ENCODE data around the gene MSRB1. TPM values are rescaled to one million over a fixed set of nuclear protein-coding genes. Genes with fewer than 3 reads are reported as not detected.
A peak's percentile ranks its signal among the peaks of the same experiment; 100 is the strongest.

Gene MSRB1
- total and polyA plus RNA-seq, 9 of the 15 experiments (the other 6 are each of a cell fraction or from before 2014, with no cell fraction given): 5.4 to 33.7 (median 25.7) TPM

DNA sequence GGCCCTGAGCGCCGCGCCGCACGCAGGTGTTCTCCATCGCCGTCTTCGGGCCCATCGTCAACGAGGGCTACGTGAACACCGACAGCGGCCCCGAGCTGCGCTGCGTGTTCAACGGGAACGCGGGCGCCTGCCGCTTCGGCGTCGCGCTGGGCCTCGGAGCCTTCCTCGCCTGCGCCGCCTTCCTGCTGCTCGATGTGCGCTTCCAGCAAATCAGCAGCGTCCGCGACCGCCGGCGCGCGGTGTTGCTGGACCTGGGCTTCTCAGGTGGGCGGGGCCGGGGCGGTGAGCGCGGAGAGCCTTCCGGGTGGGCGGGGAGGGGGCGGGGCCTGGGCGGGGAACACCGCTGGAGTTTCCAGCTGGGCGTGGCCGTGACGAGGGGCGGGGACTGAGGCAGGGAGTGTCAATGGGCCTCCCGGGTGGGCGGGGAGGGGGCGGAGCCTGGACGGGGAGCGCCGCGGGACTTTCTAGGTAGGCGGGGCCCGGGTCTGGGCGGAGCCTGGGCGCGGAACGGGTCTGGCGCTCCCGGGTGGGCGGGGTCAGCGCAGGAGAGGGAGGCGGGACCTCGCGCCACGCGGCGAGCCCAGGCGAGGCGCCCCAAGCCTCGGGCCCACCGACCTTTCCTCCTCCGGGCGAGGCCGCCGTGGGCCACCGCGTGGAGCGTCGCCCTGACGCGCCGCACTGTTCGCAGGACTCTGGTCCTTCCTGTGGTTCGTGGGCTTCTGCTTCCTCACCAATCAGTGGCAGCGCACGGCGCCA is 49.1 kb upstream of the MSRB1 start (continued):
- TF ChIP-seq, protein P1, sequence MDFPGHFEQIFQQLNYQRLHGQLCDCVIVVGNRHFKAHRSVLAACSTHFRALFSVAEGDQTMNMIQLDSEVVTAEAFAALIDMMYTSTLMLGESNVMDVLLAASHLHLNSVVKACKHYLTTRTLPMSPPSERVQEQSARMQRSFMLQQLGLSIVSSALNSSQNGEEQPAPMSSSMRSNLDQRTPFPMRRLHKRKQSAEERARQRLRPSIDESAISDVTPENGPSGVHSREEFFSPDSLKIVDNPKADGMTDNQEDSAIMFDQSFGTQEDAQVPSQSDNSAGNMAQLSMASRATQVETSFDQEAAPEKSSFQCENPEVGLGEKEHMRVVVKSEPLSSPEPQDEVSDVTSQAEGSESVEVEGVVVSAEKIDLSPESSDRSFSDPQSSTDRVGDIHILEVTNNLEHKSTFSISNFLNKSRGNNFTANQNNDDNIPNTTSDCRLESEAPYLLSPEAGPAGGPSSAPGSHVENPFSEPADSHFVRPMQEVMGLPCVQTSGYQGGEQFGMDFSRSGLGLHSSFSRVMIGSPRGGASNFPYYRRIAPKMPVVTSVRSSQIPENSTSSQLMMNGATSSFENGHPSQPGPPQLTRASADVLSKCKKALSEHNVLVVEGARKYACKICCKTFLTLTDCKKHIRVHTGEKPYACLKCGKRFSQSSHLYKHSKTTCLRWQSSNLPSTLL (IDR thresholded peaks at IDR 0.05): no peak
- TF ChIP-seq, protein P2, sequence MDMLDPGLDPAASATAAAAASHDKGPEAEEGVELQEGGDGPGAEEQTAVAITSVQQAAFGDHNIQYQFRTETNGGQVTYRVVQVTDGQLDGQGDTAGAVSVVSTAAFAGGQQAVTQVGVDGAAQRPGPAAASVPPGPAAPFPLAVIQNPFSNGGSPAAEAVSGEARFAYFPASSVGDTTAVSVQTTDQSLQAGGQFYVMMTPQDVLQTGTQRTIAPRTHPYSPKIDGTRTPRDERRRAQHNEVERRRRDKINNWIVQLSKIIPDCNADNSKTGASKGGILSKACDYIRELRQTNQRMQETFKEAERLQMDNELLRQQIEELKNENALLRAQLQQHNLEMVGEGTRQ (CRISPR knock-in tag; IDR thresholded peaks at IDR 0.05): no peak
- no peak for TF ChIP-seq KDM4B (IDR thresholded peaks at IDR 0.05; ENCODE audit: borderline replicate concordance in 2 of 2, low read depth in 1 of 2)
- no peak for TF ChIP-seq TOE1 (IDR thresholded peaks at IDR 0.05; ENCODE audit: borderline replicate concordance)
- 0 out of 2 replicates have a peak, but pooled peaks have one; percentile 89 for TF ChIP-seq TOE1 (CRISPR knock-in tag; IDR thresholded peaks at IDR 0.05; ENCODE audit: borderline replicate concordance, low read depth)
- no peak for TF ChIP-seq ZNF408 (CRISPR knock-in tag; IDR thresholded peaks at IDR 0.05; ENCODE audit: low read depth)
- TF ChIP-seq ARNT (IDR thresholded peaks at IDR 0.05): no peak
- TF ChIP-seq, protein P3, sequence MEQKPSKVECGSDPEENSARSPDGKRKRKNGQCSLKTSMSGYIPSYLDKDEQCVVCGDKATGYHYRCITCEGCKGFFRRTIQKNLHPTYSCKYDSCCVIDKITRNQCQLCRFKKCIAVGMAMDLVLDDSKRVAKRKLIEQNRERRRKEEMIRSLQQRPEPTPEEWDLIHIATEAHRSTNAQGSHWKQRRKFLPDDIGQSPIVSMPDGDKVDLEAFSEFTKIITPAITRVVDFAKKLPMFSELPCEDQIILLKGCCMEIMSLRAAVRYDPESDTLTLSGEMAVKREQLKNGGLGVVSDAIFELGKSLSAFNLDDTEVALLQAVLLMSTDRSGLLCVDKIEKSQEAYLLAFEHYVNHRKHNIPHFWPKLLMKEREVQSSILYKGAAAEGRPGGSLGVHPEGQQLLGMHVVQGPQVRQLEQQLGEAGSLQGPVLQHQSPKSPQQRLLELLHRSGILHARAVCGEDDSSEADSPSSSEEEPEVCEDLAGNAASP (IDR thresholded peaks at IDR 0.05): no peak
- peak; percentile 84 for TF ChIP-seq E2F3 (CRISPR knock-in tag; IDR thresholded peaks at IDR 0.05)
- no peak for TF ChIP-seq SMARCC2 (IDR thresholded peaks at IDR 0.05; ENCODE audit: low read depth)
- TF ChIP-seq MEIS2 (IDR thresholded peaks at IDR 0.05; ENCODE audit: partially characterized antibody): no peak
- TF ChIP-seq, protein P4, sequence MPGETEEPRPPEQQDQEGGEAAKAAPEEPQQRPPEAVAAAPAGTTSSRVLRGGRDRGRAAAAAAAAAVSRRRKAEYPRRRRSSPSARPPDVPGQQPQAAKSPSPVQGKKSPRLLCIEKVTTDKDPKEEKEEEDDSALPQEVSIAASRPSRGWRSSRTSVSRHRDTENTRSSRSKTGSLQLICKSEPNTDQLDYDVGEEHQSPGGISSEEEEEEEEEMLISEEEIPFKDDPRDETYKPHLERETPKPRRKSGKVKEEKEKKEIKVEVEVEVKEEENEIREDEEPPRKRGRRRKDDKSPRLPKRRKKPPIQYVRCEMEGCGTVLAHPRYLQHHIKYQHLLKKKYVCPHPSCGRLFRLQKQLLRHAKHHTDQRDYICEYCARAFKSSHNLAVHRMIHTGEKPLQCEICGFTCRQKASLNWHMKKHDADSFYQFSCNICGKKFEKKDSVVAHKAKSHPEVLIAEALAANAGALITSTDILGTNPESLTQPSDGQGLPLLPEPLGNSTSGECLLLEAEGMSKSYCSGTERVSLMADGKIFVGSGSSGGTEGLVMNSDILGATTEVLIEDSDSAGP (CRISPR knock-in tag; IDR thresholded peaks at IDR 0.05): peak; percentile 55; the same call in 1 of the 2 replicates
- no peak for TF ChIP-seq POLR3G (IDR thresholded peaks at IDR 0.05; ENCODE audit: extremely low read depth, insufficient read length, insufficient replicate concordance)
- no peak for TF ChIP-seq HSF4 (CRISPR knock-in tag; IDR thresholded peaks at IDR 0.05; ENCODE audit: borderline replicate concordance)
- TF ChIP-seq TGIF2 (CRISPR knock-in tag; IDR thresholded peaks at IDR 0.05): no peak
- TF ChIP-seq PCBP2 (IDR thresholded peaks at IDR 0.05; ENCODE audit: low read depth, low read length, poor library complexity, severe bottlenecking): no peak
- no peak for TF ChIP-seq CC2D1A (IDR thresholded peaks at IDR 0.05)
- TF ChIP-seq FUS (optimal IDR thresholded peaks at IDR 0.05; ENCODE audit: low read depth, low read length): peak; percentile 31
- peak; percentile 51; the same call in 1 of the 2 replicates for TF ChIP-seq SIN3B (IDR thresholded peaks at IDR 0.05; ENCODE audit: low read depth)
- no peak for TF ChIP-seq SREBF2 (CRISPR knock-in tag; IDR thresholded peaks at IDR 0.05)
- TF ChIP-seq TAF1 (IDR thresholded peaks at IDR 0.05; ENCODE audit: control insufficient read depth, extremely low read depth, insufficient read depth, low read length, severe bottlenecking): peak; percentile 25
- TF ChIP-seq POU5F1 (IDR thresholded peaks at IDR 0.05; ENCODE audit: borderline replicate concordance, low read depth, low read length, partially characterized antibody): no peak
- TF ChIP-seq LARP7 (IDR thresholded peaks at IDR 0.05): no peak
